Endothelial cell of umbilical vein (primary cell): ENCODE data around the gene ADAM11. TPM values are rescaled to one million over a fixed set of nuclear protein-coding genes. Genes with fewer than 3 reads are reported as not detected.

ENCODE experiments used
- BruUV-seq: library from RNA; stranded (reverse); fragments of 400-500 nt; replicated peaks from 2 replicates; lab custom pipeline; 2021; lab: Mats Ljungman, UMichigan
- CTCF ChIA-PET: fragments of 300-600, 350-600 bp; sonication (Branson Sonifier 250); formaldehyde crosslinking; loops from one replicate; lab custom pipeline; 2021; ENCODE audit warnings: antibody characterized with exemption, inconsistent platforms; lab: Charles Lee
- POLR2A ChIA-PET: fragments of 300-600, 350-600 bp; sonication (Branson Sonifier 250); formaldehyde crosslinking; loops from one replicate; lab custom pipeline; 2021; ENCODE audit warnings: antibody characterized with exemption, inconsistent platforms; lab: Charles Lee
- DNase-seq: peaks from one replicate; pipeline ENCODE4 v3.0.0-alpha.2; 2011; ENCODE audit warnings: low read depth, low spot score
- FAIRE-seq: peaks from 2 replicates; lab custom pipeline; 2011; peaks lifted over from hg19 to GRCh38; lab: Jason Lieb, UNC
- H2AFZ ChIP-seq: 2 replicates; pipeline ENCODE4 v1.6.0; 2012; ENCODE audit warnings: low read depth, low read length, control low read depth, inconsistent platforms
- H3K27ac ChIP-seq: 2 replicates; pipeline ENCODE4 v1.5.1; 2011; ENCODE audit warnings: low read depth, mild to moderate bottlenecking, control low read depth, low read length, moderate library complexity; ENCODE audit not compliant: insufficient read depth
- H3K27me3 ChIP-seq, 2 experiments: 2 replicates each; pipeline versions ENCODE4 v1.6.0 to v1.6.1; 2011; ENCODE audit warnings: low read length in 2 of 2, mixed read lengths in 1 of 2; ENCODE audit not compliant: control insufficient read depth in 2 of 2, insufficient read depth in 2 of 2
- H3K36me3 ChIP-seq, 2 experiments: 2 replicates in 1 of 2; 3 replicates in 1 of 2; pipeline ENCODE4 v1.5.1; 2011; ENCODE audit warnings: low read length in 2 of 2, mild to moderate bottlenecking in 1 of 2, moderate library complexity in 1 of 2; ENCODE audit not compliant: control insufficient read depth in 2 of 2, insufficient read depth in 2 of 2; ENCODE audit errors: extremely low read depth in 1 of 2
- H3K4me1 ChIP-seq: 3 replicates; pipeline ENCODE4 v1.5.1; 2011; ENCODE audit warnings: mild to moderate bottlenecking, low read length; ENCODE audit not compliant: control insufficient read depth, insufficient read depth; ENCODE audit errors: extremely low read depth
- H3K4me2 ChIP-seq: 2 replicates; pipeline ENCODE4 v1.6.1; 2011; ENCODE audit warnings: low read length, control low read depth, mixed read lengths; ENCODE audit not compliant: insufficient read depth
- H3K4me3 ChIP-seq, 3 experiments: fragments of 200-600 bp in 1 of 3; sonication (generic), shearing (Covaris generic) in 1 of 3; replicated peaks in 1 of 3; 2 replicates each; pipeline ENCODE4 v1.5.1; 2011 to 2016; ENCODE audit warnings: control low read depth in 3 of 3, low read length in 3 of 3, mild to moderate bottlenecking in 2 of 3, inconsistent platforms in 1 of 3, low read depth in 1 of 3, moderate library complexity in 1 of 3; ENCODE audit not compliant: insufficient read depth in 1 of 3
- H3K79me2 ChIP-seq: 2 replicates; pipeline ENCODE4 v1.6.0; 2012; ENCODE audit warnings: low read length, inconsistent platforms; ENCODE audit not compliant: control insufficient read depth, insufficient read depth
- H3K9ac ChIP-seq: replicated peaks from 2 replicates; pipeline ENCODE3; 2011; ENCODE audit warnings: low read length, control low read depth; ENCODE audit not compliant: insufficient read depth; ENCODE audit errors: extremely low read depth
- H3K9me1 ChIP-seq: replicated peaks from 3 replicates; pipeline ENCODE4 v1.6.0; 2011; ENCODE audit warnings: mild to moderate bottlenecking, low read length; ENCODE audit not compliant: control insufficient read depth, insufficient read depth; ENCODE audit errors: extremely low read depth
- H3K9me3 ChIP-seq: replicated peaks from 2 replicates; pipeline ENCODE4 v1.5.1; 2012; ENCODE audit warnings: low read length, inconsistent platforms; ENCODE audit not compliant: control insufficient read depth, insufficient read depth
- H4K20me1 ChIP-seq: replicated peaks from 2 replicates; pipeline ENCODE3; 2011; ENCODE audit warnings: mild to moderate bottlenecking, low read length; ENCODE audit not compliant: control insufficient read depth, insufficient read depth; ENCODE audit errors: extremely low read depth
- CTCF ChIP-seq, 2 donors: IDR thresholded peaks; 1 replicate in 1 of 2; 2 replicates in 1 of 2; pipeline ENCODE4 v1.5.1; 2011; ENCODE audit warnings: low read length in 2 of 2, mild to moderate bottlenecking in 2 of 2, moderate library complexity in 2 of 2, control low read depth in 1 of 2, inconsistent platforms in 1 of 2, low read depth in 1 of 2; ENCODE audit not compliant: insufficient read depth in 1 of 2; ENCODE audit errors: extremely low read depth in 1 of 2
- EZH2 ChIP-seq: IDR thresholded peaks from 2 replicates; pipeline ENCODE4 v1.6.1; 2012; ENCODE audit warnings: borderline replicate concordance, low read depth, mild to moderate bottlenecking, moderate library complexity, low read length, inconsistent platforms; ENCODE audit not compliant: severe bottlenecking
- FOS ChIP-seq: IDR thresholded peaks from 2 replicates; pipeline ENCODE4 v1.6.1; 2011; ENCODE audit warnings: mild to moderate bottlenecking, low read length, moderate library complexity, borderline replicate concordance; ENCODE audit not compliant: insufficient read depth
- GATA2 ChIP-seq: IDR thresholded peaks from 2 replicates; pipeline ENCODE4 v1.7.0; 2011; ENCODE audit warnings: low read depth, mild to moderate bottlenecking, moderate library complexity, mixed read lengths, low read length; ENCODE audit not compliant: insufficient read length, insufficient read depth
- JUN ChIP-seq: IDR thresholded peaks from 2 replicates; pipeline ENCODE4 v1.6.1; 2011; ENCODE audit warnings: borderline replicate concordance, low read depth; ENCODE audit not compliant: insufficient read length, insufficient read depth
- MAX ChIP-seq: IDR thresholded peaks from 2 replicates; pipeline ENCODE4 v1.6.1; 2011; ENCODE audit not compliant: insufficient read depth, insufficient read length
- MYC ChIP-seq: IDR thresholded peaks from one replicate; pipeline ENCODE4 v1.6.1; 2011; ENCODE audit warnings: mild to moderate bottlenecking, low read depth, low read length
- POLR2A ChIP-seq: IDR thresholded peaks from 2 replicates; pipeline ENCODE4 v1.6.1; 2012; ENCODE audit warnings: low read depth, mild to moderate bottlenecking, control low read depth, low read length
- POLR2AphosphoS5 ChIP-seq: IDR thresholded peaks from 2 replicates; pipeline ENCODE4 v1.6.1; 2012; ENCODE audit warnings: low read depth, mild to moderate bottlenecking, control low read depth, low read length, moderate library complexity; ENCODE audit not compliant: insufficient read depth
- dilution Hi-C: fragments of 300-500 bp; cut with MboI; formaldehyde crosslinking; loops from one replicate; pipeline ENCODE4 v1.15.0; 2019; ENCODE audit warnings: low sequenced_read_pairs; ENCODE audit not compliant: extremely low pct_ligation_motif_present
- intact Hi-C: fragments of 100-400 bp; cut with micrococcal nuclease; formaldehyde crosslinking; loops from one replicate; pipeline ENCODE4 v1.10.0; 2022
- polyA plus RNA-seq, 4 experiments: library from polyadenylated mRNA; depleted of rRNA in 3 of 4; stranded (reverse) in 3 of 4; unstranded in 1 of 4; fragments of >200 nt; gene quantifications; 2 replicates each; pipeline versions ENCODE4 v1.2.1 to v1.2.3, GENCODE V29; 2011 to 2012; ENCODE audit warnings: missing spikeins in 1 of 4
- total RNA-seq: library from RNA; stranded (reverse); gene quantifications from 2 replicates; pipeline ENCODE4 v1.2.3, GENCODE V29; 2021

The ADAM11 gene
- total and polyA plus RNA-seq, 2 donors (not counting 3 experiments of a cell fraction or from before 2014, with no cell fraction given) = 0.71 to 1.1 TPM

- TF ChIP-seq GATA2 (no peak), JUN (no peak), POLR2AphosphoS5 (no peak), CTCF (IDR thresholded peaks at IDR 0.05; ENCODE audit: extremely low read depth in 1 of 2, insufficient read depth in 1 of 2, low read depth in 1 of 2, low read length in 2 of 2) (no peak), EZH2 (no peak), MYC (no peak), MAX (no peak), POLR2A (no peak), FOS (no peak)
- dilution Hi-C loops = no loop called here
- Histone ChIP-seq H3K9me3 (no peaks in the 10 kb centered on the region), H3K79me2 (no peaks in the 10 kb centered on the region), H3K9me1 (no peaks in the 10 kb centered on the region), H3K36me3 (no peaks in the 10 kb centered on the region), H4K20me1 (no peaks in the 10 kb centered on the region), H3K27ac (no peak overlapping the region), H2AFZ (no peak overlapping the region), H3K9ac (no peak overlapping the region), H3K4me2 (no peak overlapping the region), H3K4me1 (peaks cover 5% of the 10 kb centered on the region), H3K27me3 (no peaks in the 10 kb centered on the region), H3K4me3 (no peak overlapping the region)
- POLR2A ChIA-PET = no interaction called here
- FAIRE-seq = no peak
- CTCF ChIA-PET = interaction anchor here (1.0 to 15.3 kb wide), 12 partner anchors 46 to 421 kb away, joined by 3 to 368 read pairs (median 16); partner anchors contain the start of genes ACBD4, GJC1 and HIGD1B
- intact Hi-C loops = no loop called here
- no TSS peak for BruUV-seq
- no peak for DNase-seq
Measured at GRCh38 chr17:44776628-44777393, 18.0 kb downstream of the ADAM11 start.
